Right forelimb (tissue), 1 donor: ENCODE measurements around the gene CORIN.
"Not testable (repeated sequence)": the region's sequence is repeated elsewhere in the genome, so short reads cannot be mapped to it uniquely, and the experiment has no call there.

Experiments
- DNase-seq: peaks from one replicate; pipeline ENCODE4 v3.0.0-alpha.2; 2018

The CORIN gene

DNA sequence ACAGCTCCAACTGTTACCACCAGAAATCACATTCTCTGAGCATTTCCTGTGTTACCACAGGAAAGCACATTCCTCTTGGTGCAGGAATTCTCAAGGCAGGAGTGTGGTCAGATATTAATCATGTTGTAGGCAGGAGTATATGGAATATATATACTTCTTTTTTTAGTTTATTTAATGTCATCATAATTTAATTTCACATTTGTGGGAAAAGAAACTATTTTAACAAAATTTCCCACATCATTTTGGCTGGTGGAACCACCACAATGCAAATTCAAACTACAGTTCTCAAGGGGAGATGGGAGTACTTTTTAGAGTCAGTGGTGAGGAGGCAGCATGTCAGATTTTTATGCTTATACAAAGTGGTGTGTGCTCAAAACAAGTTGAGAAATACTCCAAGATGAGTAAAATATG lies 213.8 kb downstream of the CORIN start:
- DNase-seq = no peak

DNA sequence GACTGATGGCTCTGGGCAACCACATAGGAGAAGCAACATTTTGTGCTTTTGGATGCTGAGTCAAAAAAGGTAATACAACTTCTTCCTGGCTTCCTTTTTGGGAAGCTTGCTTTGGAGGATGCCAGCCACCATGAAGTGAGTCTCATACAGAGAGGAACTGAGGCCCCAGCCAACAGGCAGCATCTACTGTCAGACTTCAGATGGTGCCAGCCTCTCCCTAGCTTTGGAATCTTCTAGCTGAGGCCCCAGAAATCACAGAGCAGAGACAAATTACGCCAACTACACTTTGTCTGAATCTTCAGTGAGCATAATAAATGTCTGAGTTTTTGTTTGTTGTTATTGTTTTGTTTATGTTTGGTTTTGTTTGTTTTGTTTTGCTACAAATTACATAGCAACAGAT lies 216.7 kb downstream of the CORIN start:
- DNase-seq = no peak

DNA sequence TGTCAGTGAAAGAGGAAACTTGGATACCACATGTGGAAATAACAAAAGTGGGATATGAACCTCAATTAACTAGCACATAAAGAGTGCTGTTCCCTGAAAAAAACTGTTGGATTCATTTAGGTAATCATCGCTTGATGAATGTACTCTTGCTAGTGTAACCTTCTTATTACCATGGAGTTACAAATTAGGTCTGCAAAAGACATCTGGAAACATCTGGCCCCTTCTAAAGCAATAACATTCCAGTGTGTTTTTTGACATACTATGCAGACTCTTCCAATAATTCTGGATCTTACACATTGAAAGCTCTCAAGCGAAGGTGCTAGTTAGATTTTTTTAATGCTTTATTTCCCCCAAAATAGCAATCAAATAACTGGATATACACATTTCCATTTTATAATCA lies 218.2 kb downstream of the CORIN start:
- DNase-seq = no peak

DNA sequence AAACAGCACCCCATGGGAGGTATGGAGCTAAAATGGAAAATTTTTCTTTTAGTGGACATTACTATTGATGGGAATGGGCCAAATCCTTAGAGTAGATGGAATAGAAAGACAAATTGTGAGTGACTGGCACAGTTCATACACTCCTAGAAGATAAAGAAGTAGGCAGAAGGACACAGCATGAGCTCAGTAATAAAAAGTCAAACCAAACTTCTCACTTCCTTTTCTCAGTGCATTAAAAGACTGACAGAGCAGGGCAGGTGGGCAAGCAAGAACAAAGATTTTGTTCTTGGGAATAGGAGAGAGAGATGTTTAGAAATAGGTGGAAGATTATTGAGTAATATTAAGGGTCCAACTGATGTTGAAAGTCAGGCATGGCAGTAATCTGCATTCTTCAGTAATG lies 220.3 kb downstream of the CORIN start:
- DNase-seq = no peak

DNA sequence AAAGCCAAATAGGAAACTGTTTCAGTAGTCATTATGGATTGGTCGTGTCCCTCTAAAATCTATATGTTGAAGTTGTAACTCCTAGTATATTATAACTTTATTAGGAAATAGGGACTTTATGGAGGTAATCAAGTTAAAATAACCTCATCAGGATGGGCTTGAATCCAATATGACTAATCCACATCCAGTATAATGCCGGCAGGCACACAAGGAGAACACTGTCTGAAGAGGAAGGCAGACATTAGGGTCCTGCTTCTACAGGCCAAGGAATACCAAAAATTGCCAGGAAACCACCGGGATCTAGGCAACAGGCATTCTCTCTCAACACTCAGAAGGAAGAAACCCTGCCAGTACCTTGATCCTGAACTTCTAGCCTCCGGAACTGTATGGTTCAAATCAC lies 222.5 kb downstream of the CORIN start:
- no peak for DNase-seq

DNA sequence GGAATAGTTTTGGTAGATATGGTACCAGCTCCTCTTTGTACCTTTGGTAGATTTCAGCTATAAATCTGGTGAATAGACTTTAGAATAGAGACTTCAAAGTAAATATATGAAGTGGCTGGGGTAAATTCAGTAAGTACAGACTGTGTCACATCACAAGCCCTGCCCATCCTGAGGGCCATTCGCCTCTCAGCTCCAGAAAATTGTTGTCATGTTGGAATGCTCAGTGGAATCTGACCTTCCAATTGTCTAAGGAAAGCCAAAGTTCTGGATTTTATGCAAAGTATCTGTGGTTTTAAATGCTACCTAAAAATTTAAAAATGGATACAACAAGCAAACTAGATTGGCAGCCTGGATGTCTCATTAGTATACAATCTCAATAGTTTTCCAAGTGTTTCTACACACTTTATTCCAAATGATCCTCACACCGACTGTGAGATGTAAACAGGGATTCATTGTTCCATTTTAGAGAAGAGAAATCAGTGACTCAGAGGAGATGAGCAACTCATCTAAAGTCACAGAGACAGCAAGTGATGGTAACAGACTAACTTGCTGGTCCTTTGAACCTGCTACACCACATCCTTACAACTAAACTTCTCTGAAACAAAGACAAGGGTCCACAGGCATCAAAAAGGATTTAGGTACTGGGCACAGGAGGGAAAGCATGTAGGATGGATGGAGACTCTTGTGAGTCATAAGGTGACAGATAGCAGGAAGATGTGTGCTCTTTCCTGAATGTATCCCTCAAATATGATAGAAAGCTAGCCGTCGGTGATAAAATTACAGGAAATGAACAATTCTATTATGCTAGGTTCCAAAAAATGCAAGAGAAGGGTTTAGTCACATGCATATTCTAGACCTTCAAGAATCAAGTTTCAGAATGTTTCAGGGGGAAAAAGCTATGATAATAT lies 225.5 kb downstream of the CORIN start:
- DNase-seq = no peak

DNA sequence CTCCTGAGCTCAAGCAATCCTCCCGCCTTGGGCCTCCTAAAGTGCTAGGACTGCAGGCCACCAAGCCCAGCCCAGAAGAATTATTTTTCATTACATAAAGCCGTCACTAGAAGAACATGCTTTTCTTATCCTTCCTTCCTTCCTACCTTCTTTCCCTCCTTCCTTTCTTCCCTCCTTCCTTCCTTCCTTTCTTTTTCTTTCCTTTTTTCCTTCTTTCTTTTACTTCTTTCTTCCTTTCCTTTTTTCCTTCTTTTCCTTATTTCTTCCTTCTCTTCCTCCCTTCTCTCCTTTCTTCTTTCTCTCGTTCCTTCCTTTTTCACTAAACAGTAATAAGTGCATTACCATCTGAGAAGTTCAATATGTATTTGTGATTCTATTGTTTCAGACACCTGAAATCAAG lies 231.4 kb downstream of the CORIN start:
- no peak for DNase-seq

DNA sequence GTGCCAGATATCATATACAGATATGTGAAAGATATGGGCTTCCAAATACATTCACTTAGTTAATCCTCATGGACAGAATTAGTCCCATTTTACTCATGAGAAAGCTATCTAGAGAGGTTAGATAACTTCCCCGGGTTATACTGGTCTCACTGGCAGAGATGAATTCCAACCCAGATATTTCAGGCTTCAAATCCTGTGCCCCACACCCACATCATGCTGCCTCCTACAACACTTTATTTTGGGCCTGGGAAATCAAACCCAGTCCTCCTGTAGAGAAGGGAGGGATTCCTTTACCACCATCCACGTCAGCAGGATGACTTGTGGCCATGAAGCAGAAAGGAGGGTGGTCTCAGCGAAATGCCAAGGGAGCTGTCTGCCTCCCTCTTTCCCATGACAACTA lies 239.0 kb downstream of the CORIN start:
- no peak for DNase-seq

DNA sequence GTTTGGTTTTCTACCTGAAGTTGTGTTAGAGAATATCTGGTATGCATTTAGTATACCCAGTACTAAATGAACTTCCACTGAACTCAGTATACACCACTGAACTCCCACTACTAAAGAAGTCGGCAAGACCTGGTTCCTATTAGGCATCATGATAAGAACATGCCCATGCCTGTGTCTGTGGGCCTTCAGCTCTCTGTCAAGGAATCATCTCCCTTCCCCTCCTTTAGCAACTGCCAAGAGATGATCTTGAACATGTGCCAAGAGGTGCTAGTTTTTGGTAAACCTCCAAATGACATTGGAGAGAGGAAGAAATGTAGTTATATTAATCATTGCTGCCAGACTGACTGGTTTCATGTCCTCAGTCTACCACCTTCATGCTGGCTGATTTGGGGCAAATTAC lies 239.5 kb downstream of the CORIN start:
- DNase-seq = no peak

DNA sequence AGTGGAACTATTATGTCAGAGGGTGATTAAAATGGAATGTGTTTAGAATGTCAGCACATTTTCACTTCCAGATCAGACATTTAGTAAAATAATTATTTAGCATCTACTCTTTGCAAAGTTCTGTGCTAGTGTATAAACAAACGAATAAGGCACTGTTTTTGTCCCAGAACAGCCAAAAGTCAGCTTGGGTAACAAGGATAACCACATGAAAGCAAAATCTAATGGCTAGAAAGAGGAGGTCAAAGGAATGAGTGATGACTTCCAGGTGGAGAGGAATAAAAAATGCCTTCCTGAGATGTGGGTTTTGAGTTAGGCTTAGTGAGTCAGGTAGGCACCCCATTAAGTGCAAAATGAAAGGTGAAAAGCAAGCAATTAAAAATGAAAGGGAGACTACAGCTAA lies 240.2 kb downstream of the CORIN start:
- DNase-seq = no peak

DNA sequence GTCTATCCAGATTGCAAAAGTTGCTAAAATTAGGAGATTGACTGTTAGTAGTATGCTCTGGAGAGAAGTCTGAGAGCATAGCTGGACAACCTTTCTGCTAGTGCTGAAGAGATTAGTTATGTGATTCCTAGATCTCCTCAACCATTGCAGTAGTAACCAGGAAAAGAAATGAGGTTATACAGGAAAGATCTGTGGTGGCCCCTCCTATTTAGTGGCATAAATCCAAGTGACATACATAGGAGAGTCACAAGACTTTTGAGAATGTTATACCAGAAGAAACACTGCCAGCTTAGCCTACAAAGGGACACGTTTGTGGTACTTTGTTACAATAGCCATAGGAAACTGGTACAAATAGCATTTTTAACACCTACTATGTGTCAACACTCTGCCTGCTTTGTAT lies 247.5 kb downstream of the CORIN start:
- no peak for DNase-seq

DNA sequence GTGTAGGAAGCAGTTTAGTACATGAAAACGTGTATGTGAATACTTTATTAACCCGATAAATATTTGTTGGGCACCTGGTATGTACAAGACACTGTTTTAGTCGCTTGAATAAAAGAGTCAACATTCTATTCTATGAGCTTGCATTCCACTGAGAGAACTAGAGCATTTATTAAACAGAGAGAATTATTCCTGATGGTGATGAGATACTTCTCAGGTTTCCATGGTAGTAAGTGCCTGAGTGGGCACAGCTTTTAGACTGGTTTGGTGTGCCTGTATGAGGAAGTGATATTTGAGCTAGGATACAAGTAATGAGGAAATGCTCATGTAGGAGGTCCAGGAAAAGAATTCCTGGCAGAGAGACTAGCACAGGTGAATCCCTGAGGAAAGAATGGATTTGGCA lies 258.6 kb downstream of the CORIN start:
- no peak for DNase-seq

DNA sequence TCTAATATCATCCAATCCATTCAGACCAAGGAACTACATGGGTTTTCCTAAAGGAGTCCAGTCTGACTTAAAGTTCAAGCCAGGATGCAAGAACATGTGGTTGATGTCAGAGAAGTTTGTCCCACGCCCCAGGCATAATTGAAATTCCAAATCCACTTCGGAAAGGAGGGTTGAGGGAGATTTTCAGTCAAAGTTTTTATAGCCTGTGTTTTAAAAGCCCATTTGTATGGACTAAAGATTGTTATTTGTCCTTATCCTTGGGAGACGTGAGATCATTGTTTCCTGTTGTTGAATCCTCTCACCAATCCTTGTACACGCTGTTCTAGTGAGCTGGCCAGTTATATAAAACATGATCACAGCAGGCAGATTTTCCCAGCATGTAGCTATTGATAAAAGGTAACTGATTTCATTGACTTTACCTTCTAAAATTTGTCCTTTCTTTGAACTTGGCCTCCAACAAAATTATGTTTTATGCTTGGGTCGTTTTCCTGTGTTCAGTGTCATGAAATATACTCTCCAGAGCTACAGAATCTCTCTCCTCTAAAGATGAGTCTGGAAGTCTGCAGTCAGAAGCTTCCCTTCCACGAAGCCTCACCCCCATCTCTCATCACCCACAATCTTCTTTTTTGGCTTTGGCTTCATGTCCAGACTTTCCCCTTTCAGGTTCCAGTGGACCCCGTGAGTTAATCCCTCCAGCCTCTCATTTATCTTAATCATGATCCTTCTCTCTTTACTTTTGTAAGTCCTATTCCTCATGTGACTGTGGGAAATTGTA lies 259.9 kb downstream of the CORIN start:
- no peak for DNase-seq

DNA sequence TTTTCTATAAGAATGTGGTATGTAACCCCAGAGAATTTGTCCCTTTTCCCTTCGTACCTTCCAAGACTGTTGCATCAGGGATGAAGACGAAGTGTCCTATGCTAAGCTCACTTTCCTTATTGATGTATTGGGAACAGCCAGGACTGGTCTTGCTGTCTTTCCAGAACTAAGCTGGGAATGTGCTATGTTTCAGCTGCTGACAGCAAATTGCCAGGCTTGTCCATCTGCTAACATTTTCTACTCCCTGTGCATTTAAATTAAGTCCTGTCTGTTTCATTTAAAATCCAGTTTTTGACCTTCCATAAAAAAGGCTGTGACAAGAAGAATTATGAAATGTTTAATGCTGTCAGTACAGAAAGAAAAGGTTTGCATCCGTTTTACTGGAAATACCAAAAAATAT lies 264.9 kb downstream of the CORIN start:
- DNase-seq = no peak

DNA sequence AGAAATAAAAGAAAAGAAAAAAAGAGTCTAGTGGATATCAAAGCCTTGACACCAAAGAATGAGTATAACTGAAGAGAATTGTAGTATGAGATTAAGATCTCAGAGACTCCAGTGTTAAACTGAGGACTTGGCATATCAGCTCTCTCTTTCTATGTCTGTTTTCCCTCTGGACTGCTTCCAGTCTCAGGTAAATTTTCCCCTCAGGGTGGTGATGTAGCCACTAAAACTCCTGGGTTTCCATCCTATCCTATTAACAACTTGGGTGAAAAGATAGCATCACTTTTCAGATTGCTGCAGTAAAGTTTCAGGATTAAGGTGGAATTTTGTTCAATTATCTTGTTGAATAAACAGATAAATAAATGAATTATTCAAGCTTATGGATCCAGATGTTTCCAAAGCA lies 267.1 kb downstream of the CORIN start:
- no peak for DNase-seq

DNA sequence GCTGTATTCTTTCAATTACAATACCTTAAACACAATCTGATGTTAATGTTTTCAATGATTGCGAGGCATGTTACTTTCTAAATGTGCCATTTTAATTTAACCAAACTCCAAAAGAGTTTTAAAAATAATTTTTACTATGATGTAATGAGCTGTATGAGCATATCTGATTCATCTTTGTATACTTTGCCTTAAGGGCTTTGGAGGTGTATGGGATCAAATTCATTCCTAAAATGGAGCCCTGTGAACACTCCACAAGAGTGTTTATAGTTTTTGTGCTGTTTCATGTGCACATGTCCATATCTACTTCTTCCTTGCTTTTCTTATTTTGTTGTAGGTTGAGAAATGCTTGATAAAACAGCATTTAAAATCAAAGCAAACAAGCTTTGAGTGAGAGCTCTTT lies 270.4 kb downstream of the CORIN start:
- DNase-seq = no peak

DNA sequence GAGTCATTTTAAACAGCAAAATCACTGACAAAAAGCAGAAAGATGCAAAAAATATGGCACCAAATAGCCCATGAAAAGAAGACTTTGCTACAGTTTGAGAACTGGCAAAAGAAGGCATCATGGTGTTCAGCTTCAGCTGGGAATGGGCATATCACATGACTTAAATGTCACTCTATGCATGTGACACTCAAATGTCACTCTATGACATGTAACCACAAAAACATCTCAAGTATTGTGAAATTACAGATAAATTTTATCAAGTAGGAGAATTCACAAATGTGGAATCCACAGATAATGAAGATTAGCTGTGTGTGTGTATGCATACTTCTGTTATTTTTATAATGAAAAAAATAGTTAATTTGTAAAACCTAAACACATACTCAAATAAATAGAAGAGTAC lies 270.9 kb downstream of the CORIN start:
- no peak for DNase-seq

DNA sequence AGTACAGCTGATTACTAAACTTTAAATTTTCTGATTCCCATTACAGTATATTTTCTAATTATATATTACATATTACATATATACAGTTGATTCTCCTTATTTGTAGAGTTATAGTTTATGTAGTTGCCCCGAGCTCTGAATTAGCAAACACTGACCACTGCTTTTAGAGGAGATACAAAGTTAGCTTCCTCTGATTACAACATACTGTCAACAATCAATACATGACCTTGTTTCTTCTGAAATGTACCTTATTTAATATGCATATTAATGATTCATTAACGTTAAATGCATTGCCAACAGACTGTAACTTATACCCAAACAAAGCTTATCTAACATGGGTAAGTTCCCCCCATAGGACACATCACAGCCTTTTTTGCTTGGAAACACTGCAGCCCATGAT lies 271.3 kb downstream of the CORIN start:
- no peak for DNase-seq

DNA sequence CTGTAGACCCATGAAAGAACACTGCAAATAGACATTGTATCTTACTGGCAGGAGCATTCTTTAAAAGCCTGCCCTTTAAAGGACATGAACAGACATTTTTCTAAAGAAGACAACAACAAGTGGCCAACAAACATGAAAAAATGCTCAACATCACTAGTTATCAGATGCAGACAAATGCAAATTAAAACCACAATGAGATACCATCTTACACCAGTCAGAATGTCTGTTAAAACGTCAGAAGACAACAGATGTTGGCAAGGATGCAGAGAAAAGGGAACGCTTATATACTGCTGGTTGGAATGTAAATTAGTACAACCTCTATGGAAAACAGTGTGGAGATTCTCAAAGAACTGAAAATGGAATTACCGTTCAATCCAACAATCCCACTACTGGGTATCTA lies 275.6 kb downstream of the CORIN start:
- DNase-seq = no peak

DNA sequence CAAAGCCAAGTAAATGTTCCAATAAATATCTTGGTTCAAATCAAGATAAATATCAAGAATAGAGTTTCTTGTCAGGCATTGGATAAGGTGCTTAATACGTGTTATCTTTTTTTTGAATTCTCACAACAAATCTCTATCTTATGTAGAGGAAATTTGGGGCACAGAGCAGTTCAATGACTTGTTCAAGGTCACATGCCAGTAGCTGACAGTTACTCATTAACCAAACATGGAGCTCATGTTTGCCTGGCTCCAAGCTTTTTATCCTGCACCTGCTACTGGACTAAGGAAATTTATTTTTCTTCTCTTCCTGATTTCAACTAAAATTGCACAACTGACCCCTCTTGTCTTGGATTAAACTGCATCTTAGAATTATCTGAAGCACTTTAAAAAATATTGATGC lies 276.5 kb downstream of the CORIN start:
- no peak for DNase-seq

DNA sequence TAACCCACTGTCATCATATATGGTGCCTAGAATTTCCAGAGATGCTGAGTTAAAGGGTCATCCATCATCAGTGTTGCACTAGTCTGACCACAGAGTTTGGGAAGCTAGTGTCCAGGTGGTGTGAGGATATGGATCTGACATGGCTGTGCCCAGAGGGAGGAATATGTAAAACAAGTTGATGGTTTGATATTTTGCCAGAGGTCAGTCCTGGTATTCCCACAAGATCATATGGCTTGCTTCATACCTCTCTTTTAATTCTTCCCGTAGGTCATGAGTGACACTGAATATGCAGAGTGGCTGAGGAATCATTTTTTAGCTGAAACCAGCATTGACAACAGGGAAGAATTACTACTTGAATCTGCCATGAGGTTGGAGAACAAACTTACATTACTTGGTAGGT lies 277.2 kb downstream of the CORIN start:
- no peak for DNase-seq

DNA sequence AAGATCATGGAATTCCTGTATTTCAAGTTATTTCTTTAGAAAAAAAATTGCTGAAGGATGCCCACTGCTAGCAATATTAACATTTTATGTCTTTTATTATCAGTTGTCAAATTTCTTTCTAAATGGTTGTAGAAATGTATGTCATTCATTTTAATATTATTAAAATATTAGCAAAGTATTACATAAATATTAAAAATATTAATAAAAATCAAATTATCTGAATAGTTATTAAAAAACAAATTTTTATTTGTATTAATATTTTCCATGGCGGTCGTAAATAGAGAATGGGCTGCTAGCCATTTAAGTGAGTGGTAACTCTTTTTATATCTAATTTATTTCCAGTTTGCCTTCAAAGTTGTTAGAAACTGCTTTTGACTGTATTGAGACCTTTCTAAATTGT lies 280.6 kb downstream of the CORIN start:
- no peak for DNase-seq

DNA sequence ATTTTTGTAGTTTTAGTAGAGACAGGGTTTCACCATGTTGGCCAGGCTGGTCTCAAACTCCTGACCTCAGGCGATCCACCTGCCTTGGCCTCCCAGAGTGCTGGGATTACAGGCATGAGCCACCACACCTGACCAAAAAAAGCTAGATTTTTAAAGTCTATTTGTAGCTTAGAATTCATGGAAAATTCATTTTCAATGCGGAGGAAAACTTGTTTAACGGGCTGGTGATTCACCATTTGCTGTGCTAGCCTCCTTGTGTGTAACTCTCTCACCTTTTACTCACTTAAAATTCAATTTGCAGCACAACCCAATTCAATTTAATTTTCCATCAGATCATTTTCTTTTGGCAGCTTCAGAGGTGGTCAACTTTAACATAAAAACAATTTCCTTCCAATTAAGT lies 281.9 kb downstream of the CORIN start:
- DNase-seq = not testable (repeated sequence)

DNA sequence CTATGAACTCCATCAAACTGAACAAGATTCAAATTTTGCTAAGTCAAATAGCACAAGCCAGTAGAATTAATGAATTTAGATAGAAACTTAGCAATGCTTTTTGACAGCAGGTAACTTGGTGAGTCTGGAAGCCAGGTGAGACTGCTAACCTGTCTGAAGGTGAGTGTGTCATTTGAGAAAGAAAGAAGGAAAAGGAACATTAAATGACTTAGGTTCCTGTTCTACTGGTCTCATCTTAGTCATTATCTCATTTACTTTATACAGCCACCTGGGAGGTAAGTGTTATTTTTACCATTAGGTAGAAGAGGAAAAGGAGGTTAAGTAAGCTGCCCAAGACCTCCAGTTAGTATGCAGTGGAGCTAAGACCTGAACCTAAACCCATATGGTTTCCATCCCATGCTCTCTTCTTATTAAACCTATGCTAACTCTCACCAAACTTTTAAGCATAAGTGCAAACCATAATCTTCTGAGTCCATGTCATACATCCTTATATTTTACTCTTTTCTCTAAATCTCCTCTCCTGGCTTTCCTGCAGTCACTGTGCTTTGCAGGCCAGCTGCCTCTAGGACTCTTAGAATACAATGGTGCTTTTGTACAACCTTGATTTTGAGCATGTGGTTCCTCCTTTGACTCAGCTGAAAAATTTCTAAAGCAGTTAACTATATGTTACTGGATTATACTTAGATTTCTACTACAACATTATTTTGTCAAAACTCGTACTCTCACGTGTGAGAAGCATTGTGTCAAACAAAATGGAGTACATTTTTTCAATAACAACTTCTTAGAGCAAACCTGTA lies 284.3 kb downstream of the CORIN start:
- DNase-seq = no peak
